Activated naive CD8-positive, alpha-beta T cell (primary cell): ENCODE measurements around the gene GIGYF1.
A peak's percentile ranks its signal among the peaks of the same experiment; 100 is the strongest.
"Not testable (repeated sequence)": the region's sequence is repeated elsewhere in the genome, so short reads cannot be mapped to it uniquely, and the experiment has no call there.

ENCODE experiments used
- H3K27ac Mint-ChIP-seq: one replicate; pipeline ENCODE4 v1.8.0; 2021; ENCODE audit warnings: mixed read lengths
- H3K27me3 Mint-ChIP-seq: one replicate; pipeline ENCODE4 v1.8.0; 2021; ENCODE audit warnings: mixed read lengths
- H3K36me3 Mint-ChIP-seq: one replicate; pipeline ENCODE4 v1.8.0; 2021; ENCODE audit warnings: mixed read lengths
- H3K4me1 Mint-ChIP-seq: one replicate; pipeline ENCODE4 v1.8.0; 2021; ENCODE audit warnings: low read depth, mixed read lengths
- H3K4me3 Mint-ChIP-seq: one replicate; pipeline ENCODE4 v1.8.0; 2021; ENCODE audit warnings: mild to moderate bottlenecking, mixed read lengths
- H3K9me3 Mint-ChIP-seq: one replicate; pipeline ENCODE4 v1.8.0; 2021; ENCODE audit warnings: low read depth, mixed read lengths

Gene GIGYF1

DNA sequence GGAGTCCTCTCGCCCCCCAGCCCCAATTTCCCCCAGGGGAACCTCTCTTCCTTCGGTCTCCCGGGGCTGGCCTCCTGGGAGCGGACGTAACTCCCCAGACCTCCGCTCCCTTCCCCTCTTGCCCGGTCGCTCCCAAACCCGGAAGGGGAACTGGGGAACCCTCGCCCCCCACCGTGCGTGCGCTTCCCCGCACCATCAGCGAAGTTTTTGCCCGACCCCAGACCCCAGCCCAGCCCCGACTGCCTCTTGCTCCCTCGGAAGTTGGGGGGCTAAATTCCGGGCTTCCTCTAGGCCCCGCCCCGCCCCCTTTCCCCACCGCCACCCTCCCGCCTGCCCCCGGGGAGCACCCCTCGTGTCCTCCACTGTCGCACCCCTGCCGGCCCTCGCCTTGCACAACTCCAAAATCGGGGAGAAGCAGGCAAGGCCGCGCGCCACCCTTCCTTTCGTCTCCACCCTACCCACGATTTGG lies 20.1 kb downstream of the GIGYF1 start:
- Mint-ChIP-seq H3K9me3 (no peaks in the 10 kb centered on the region), H3K27ac (peak overlapping the region; percentile 84), H3K4me1 (peaks cover 15% of the 10 kb centered on the region), H3K4me3 (peak overlapping the region; percentile 94), H3K36me3 (no peaks in the 10 kb centered on the region), H3K27me3 (no peaks in the 10 kb centered on the region)

- Mint-ChIP-seq H3K36me3 (no peaks in the 10 kb centered on the region), H3K4me1 (peaks cover 15% of the 10 kb centered on the region), H3K9me3 (no peaks in the 10 kb centered on the region), H3K4me3 (peak within 1 kb of the TSS; percentile 94), H3K27ac (peak within 1 kb of the TSS; percentile 93), H3K27me3 (no peaks in the 10 kb centered on the region)
Observed at GRCh38 chr7:100673302-100673941, 20.6 kb downstream of the GIGYF1 start, which contains the start of gene GNB2. Gene GNB2 (plus strand): TSS chr7:100673740. CDS start chr7:100676266, 2,526 bp downstream.

GRCh38 chr7:100671353-100672327 lies 22.4 kb downstream of the GIGYF1 start:
- H3K27ac Mint-ChIP-seq, result no peak overlapping the region
- peaks cover 5% of the 10 kb centered on the region for H3K4me1 Mint-ChIP-seq
- H3K9me3 Mint-ChIP-seq, result no peaks in the 10 kb centered on the region
- H3K36me3 Mint-ChIP-seq, result no peaks in the 10 kb centered on the region
- no peak overlapping the region for H3K4me3 Mint-ChIP-seq
- no peaks in the 10 kb centered on the region for H3K27me3 Mint-ChIP-seq

DNA sequence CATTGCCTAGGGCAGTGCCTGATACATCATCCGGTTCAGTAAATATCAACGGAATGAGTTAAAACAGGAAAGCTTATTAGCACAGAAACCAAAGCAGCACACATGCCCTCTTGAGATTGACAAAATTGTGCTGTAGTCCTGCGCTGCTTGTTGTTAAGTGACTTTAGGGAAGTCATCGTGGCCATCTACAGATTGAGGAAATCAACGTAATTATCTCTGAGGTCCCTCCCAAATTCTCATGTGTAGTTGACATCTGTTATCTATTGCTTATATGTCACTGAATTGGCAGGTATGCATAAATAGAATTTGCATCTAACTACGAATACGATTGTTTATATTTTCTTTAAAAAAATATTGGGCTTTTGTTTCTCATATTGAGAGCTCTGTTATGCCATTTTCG lies 24.0 kb downstream of the GIGYF1 start:
- H3K4me3 Mint-ChIP-seq, result no peak overlapping the region
- H3K27me3 Mint-ChIP-seq, result no peaks in the 10 kb centered on the region
- H3K4me1 Mint-ChIP-seq, result peaks cover 1% of the 10 kb centered on the region
- no peaks in the 10 kb centered on the region for H3K36me3 Mint-ChIP-seq
- no peaks in the 10 kb centered on the region for H3K9me3 Mint-ChIP-seq
- H3K27ac Mint-ChIP-seq, result no peak overlapping the region

- not testable (repeated sequence) for H3K27me3 Mint-ChIP-seq, H3K27ac Mint-ChIP-seq
Observed at GRCh38 chr7:100669106-100669505, 24.9 kb downstream of the GIGYF1 start.

DNA sequence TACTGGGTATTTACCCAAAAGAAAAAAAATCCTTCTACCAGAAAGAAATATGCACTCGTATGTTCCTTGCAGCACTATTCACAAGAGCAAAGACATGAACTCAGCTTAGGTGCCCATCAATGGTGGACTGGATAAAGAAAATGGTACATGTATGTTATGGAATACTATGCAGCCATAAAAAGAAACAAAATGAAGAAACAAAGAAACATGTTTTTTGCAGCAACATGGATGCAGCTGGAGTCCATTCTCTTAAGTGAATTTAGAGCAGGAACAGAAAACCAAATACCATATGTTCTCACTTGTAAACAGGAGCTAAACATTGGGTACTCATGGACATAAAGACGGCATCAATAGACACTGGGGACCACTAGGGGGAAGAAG lies 26.0 kb downstream of the GIGYF1 start:
- Mint-ChIP-seq H3K9me3 (no peaks in the 10 kb centered on the region), H3K4me3 (no peak overlapping the region), H3K27ac (no peak overlapping the region), H3K27me3 (no peaks in the 10 kb centered on the region), H3K4me1 (peaks cover 1% of the 10 kb centered on the region), H3K36me3 (no peaks in the 10 kb centered on the region)

More at GRCh38 chr7:100669106-100669505, 24.9 kb downstream of the GIGYF1 start:
- H3K4me1 Mint-ChIP-seq, H3K4me3 Mint-ChIP-seq, H3K36me3 Mint-ChIP-seq, H3K9me3 Mint-ChIP-seq: not testable (repeated sequence)

GRCh38 chr7:100667331-100668068 lies 26.6 kb downstream of the GIGYF1 start:
- Mint-ChIP-seq H3K27ac (no peak overlapping the region), H3K4me3 (no peak overlapping the region), H3K9me3 (no peaks in the 10 kb centered on the region), H3K27me3 (no peaks in the 10 kb centered on the region), H3K4me1 (peaks cover under 1% of the 10 kb centered on the region), H3K36me3 (no peaks in the 10 kb centered on the region)

GRCh38 chr7:100665168-100665726 lies 28.8 kb downstream of the GIGYF1 start:
- H3K4me3 Mint-ChIP-seq, result no peak overlapping the region
- no peaks in the 10 kb centered on the region for H3K4me1 Mint-ChIP-seq
- no peaks in the 10 kb centered on the region for H3K36me3 Mint-ChIP-seq
- no peak overlapping the region for H3K27ac Mint-ChIP-seq
- H3K9me3 Mint-ChIP-seq, result no peaks in the 10 kb centered on the region
- H3K27me3 Mint-ChIP-seq, result no peaks in the 10 kb centered on the region

- H3K9me3 Mint-ChIP-seq, H3K27ac Mint-ChIP-seq, H3K27me3 Mint-ChIP-seq, H3K36me3 Mint-ChIP-seq, H3K4me1 Mint-ChIP-seq, H3K4me3 Mint-ChIP-seq: not testable (repeated sequence)
Observed at GRCh38 chr7:100662194-100662776, 31.8 kb downstream of the GIGYF1 start.

DNA sequence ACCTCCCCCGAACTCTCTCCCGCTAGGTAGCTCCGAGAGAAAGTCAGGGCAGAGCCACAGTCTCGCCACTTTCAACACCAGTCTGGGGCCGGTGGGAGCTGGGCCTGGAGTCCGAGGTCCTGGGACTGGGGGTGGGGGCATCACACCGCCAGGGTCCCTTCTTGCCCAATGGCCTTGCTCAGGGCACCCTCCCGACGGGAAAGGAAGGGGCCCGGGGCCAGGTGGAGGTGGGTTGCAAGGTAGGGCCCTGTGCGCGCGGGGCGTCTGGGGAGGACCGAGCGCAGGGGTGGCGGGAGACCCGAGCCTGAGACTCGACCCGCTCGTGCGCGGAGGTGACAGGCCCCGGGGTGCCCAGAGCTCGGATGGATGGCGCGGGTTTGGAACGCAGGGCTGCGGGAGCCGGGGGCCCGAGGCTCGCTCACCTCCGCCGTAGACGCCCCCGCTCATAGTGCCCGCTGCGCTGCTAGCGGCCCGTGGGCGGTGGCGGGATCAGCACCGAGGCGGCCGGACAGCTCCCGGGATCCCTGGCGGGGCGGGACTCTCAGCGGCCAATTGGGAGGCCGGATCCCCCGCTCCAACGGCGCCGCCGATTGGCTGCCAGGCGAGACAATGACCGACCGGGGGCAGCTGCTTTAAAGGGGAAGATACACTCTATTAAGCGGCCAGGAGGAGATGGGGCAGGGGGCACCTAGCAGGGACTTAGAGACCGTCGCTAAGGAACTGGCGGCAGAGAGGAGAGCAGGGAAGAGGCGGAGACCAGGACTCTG lies 38.0 kb downstream of the GIGYF1 start, which contains the start of gene ACTL6B:
Gene ACTL6B, minus strand, starts transcription at position 541 of the 767 bp plus-strand sequence. Its CDS starts 94 bp downstream, at position 447.
- Mint-ChIP-seq H3K4me3 (no peak within 1 kb of the TSS), H3K36me3 (no peaks in the 10 kb centered on the region), H3K4me1 (peaks cover 5% of the 10 kb centered on the region), H3K27me3 (peaks cover 20% of the 10 kb centered on the region), H3K9me3 (no peaks in the 10 kb centered on the region), H3K27ac (no peak within 1 kb of the TSS)

DNA sequence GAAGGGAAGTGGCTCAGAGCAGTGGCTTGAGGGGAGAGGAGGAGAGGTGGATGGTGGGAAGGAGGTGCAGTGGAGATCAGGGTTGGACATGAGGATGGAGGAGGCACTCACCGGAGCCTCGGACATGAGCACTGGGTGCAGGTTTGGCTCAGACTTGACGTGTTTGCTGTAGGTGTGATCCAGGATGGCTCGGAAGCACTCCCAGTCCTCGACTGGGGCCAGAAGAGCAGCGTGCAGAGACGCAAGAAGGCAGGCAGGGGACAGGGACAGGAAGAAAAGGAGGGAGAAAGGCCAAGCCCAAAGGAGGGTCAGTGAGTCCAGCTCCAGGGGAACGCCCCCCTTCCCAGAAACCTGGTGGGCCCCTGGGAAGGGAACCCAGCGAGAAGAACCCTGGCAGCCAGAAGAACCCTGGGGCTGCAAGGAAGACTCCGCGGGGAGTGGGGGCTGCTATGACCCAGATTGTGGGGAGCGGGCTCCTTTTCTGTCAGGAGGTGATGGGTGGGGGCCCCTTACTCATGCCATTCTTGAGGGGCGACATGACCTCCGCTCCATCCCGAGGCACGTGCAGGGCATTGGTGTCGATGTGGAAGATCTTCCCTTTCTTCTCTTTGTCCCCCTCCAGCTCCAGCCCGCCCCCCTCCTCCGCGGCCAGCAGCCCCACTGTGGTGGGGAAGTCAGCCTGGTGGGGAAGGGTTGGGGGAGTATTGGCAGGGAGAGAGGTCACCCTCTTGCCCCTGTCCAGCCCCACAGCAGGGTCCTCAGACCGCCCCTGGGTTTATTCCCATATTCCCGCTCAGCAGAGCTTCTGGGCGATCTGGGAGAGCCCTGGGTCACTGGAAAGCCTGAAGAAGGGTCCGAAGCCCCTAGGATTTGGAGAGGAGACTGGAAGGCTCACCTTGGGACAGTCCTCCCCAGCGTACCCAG lies 38.9 kb downstream of the GIGYF1 start:
- Mint-ChIP-seq H3K4me3 (no peak overlapping the region), H3K27ac (no peak overlapping the region), H3K4me1 (peaks cover 5% of the 10 kb centered on the region), H3K36me3 (no peaks in the 10 kb centered on the region), H3K9me3 (no peaks in the 10 kb centered on the region), H3K27me3 (peaks cover 23% of the 10 kb centered on the region)

- Mint-ChIP-seq H3K9me3 (no peaks in the 10 kb centered on the region), H3K4me3 (no peak overlapping the region), H3K27me3 (peaks cover 16% of the 10 kb centered on the region), H3K27ac (no peak overlapping the region), H3K4me1 (peaks cover 4% of the 10 kb centered on the region), H3K36me3 (no peaks in the 10 kb centered on the region)
Observed at GRCh38 chr7:100649826-100650565, 44.1 kb downstream of the GIGYF1 start.
